Stimulated activated naive B cell treated with anti-CD40 and anti-IgM and Interleukin-4, amounts not matched to agents 10 μg/mL and 1 μg/mL and 100 μg/mL, for 72 hours (primary cell): ENCODE data around the gene TPSAB1.

Experiments
- ATAC-seq, 2 donors: fragments of 150-1000 bp; cut with Tn5 transposase; replicated peaks; 2 replicates each; pipeline ENCODE4 v1.10.0; 2021; ENCODE audit warnings: moderate library complexity in 1 of 2
- DNase-seq: peaks from one replicate; pipeline ENCODE4 v3.0.0; 2021
- H3K27ac Mint-ChIP-seq: one replicate; pipeline ENCODE4 v1.8.0; 2022; ENCODE audit warnings: mild to moderate bottlenecking, mixed read lengths
- H3K27me3 Mint-ChIP-seq, 2 donors: one replicate each; pipeline ENCODE4 v1.8.0; 2022; ENCODE audit warnings: mixed read lengths in 2 of 2
- H3K36me3 Mint-ChIP-seq, 2 donors: one replicate each; pipeline ENCODE4 v1.8.0; 2022; ENCODE audit warnings: mixed read lengths in 2 of 2, mild to moderate bottlenecking in 1 of 2
- H3K4me1 Mint-ChIP-seq, 2 donors: one replicate each; pipeline ENCODE4 v1.8.0; 2022; ENCODE audit warnings: mixed read lengths in 2 of 2, mild to moderate bottlenecking in 1 of 2
- H3K4me3 Mint-ChIP-seq, 2 donors: one replicate each; pipeline ENCODE4 v1.8.0; 2022; ENCODE audit warnings: mild to moderate bottlenecking in 2 of 2, mixed read lengths in 2 of 2, moderate library complexity in 1 of 2
- H3K9me3 Mint-ChIP-seq, 2 donors: one replicate each; pipeline ENCODE4 v1.8.0; 2022; ENCODE audit warnings: mixed read lengths in 2 of 2, mild to moderate bottlenecking in 1 of 2

The TPSAB1 gene

GRCh38 chr16:1215574-1216295 is 24.8 kb upstream of the TPSAB1 start:
- Mint-ChIP-seq H3K4me3 (no peak overlapping the region), H3K27me3 (no peaks in the 10 kb centered on the region), H3K9me3 (no peaks in the 10 kb centered on the region), H3K4me1 (no peaks in the 10 kb centered on the region), H3K36me3 (no peaks in the 10 kb centered on the region), H3K27ac (peak overlapping the region; percentile 54)
- DNase-seq (no peak), ATAC-seq (no peak)

- Mint-ChIP-seq H3K4me1 (no peaks in the 10 kb centered on the region), H3K27me3 (no peaks in the 10 kb centered on the region), H3K27ac (peak overlapping the region; percentile 54), H3K9me3 (no peaks in the 10 kb centered on the region), H3K4me3 (no peak overlapping the region), H3K36me3 (no peaks in the 10 kb centered on the region)
- DNase-seq: no peak
- no peak for ATAC-seq
Measured at GRCh38 chr16:1216296-1216619, 24.2 kb upstream of the TPSAB1 start.

GRCh38 chr16:1216681-1217400 is 23.7 kb upstream of the TPSAB1 start:
- no peak for ATAC-seq
- H3K36me3 Mint-ChIP-seq: no peaks in the 10 kb centered on the region
- H3K27ac Mint-ChIP-seq: no peak overlapping the region
- no peaks in the 10 kb centered on the region for H3K9me3 Mint-ChIP-seq
- H3K27me3 Mint-ChIP-seq: peaks cover 0 to 5% of the 10 kb centered on the region in 2 donors
- no peaks in the 10 kb centered on the region for H3K4me1 Mint-ChIP-seq
- H3K4me3 Mint-ChIP-seq: no peak overlapping the region
- no peak for DNase-seq

GRCh38 chr16:1217526-1217925 is 23.0 kb upstream of the TPSAB1 start:
- no peak overlapping the region for H3K4me3 Mint-ChIP-seq
- no peaks in the 10 kb centered on the region for H3K36me3 Mint-ChIP-seq
- peaks cover 0 to 5% of the 10 kb centered on the region in 2 donors for H3K27me3 Mint-ChIP-seq
- H3K9me3 Mint-ChIP-seq: no peaks in the 10 kb centered on the region
- DNase-seq (no peak), ATAC-seq (no peak)
- H3K27ac Mint-ChIP-seq: no peak overlapping the region
- H3K4me1 Mint-ChIP-seq: no peaks in the 10 kb centered on the region

- H3K4me1 Mint-ChIP-seq: no peaks in the 10 kb centered on the region
- no peak for ATAC-seq
- H3K27ac Mint-ChIP-seq: no peak overlapping the region
- peaks cover 0 to 5% of the 10 kb centered on the region in 2 donors for H3K27me3 Mint-ChIP-seq
- no peak for DNase-seq
- no peaks in the 10 kb centered on the region for H3K36me3 Mint-ChIP-seq
- H3K9me3 Mint-ChIP-seq: no peaks in the 10 kb centered on the region
- H3K4me3 Mint-ChIP-seq: no peak overlapping the region
Measured at GRCh38 chr16:1218061-1218929, 22.2 kb upstream of the TPSAB1 start.

- H3K9me3 Mint-ChIP-seq: no peaks in the 10 kb centered on the region
- H3K4me3 Mint-ChIP-seq: no peak overlapping the region
- H3K27ac Mint-ChIP-seq: no peak overlapping the region
- no peaks in the 10 kb centered on the region for H3K36me3 Mint-ChIP-seq
- no peaks in the 10 kb centered on the region for H3K4me1 Mint-ChIP-seq
- peaks cover 0 to 5% of the 10 kb centered on the region in 2 donors for H3K27me3 Mint-ChIP-seq
- DNase-seq (no peak), ATAC-seq (no peak)
Measured at GRCh38 chr16:1218930-1219611, 21.4 kb upstream of the TPSAB1 start.

GRCh38 chr16:1220098-1220728 is 20.3 kb upstream of the TPSAB1 start:
- Mint-ChIP-seq H3K9me3 (no peaks in the 10 kb centered on the region), H3K27ac (no peak overlapping the region), H3K36me3 (no peaks in the 10 kb centered on the region), H3K4me1 (no peaks in the 10 kb centered on the region), H3K4me3 (no peak overlapping the region), H3K27me3 (peaks cover 0 to 5% of the 10 kb centered on the region in 2 donors)
- DNase-seq: no peak
- ATAC-seq: no peak

GRCh38 chr16:1220841-1221627 is 19.5 kb upstream of the TPSAB1 start:
- Mint-ChIP-seq H3K36me3 (no peaks in the 10 kb centered on the region), H3K27ac (no peak overlapping the region), H3K27me3 (peaks cover 0 to 5% of the 10 kb centered on the region in 2 donors), H3K4me1 (no peaks in the 10 kb centered on the region), H3K4me3 (no peak overlapping the region), H3K9me3 (no peaks in the 10 kb centered on the region)
- DNase-seq (no peak), ATAC-seq (no peak)

GRCh38 chr16:1221628-1222552 is 18.6 kb upstream of the TPSAB1 start:
- no peak for DNase-seq
- no peak overlapping the region for H3K4me3 Mint-ChIP-seq
- H3K27ac Mint-ChIP-seq: no peak overlapping the region
- no peaks in the 10 kb centered on the region for H3K9me3 Mint-ChIP-seq
- peaks cover 0 to 5% of the 10 kb centered on the region in 2 donors for H3K27me3 Mint-ChIP-seq
- ATAC-seq: no peak
- H3K4me1 Mint-ChIP-seq: no peaks in the 10 kb centered on the region
- no peaks in the 10 kb centered on the region for H3K36me3 Mint-ChIP-seq

- Mint-ChIP-seq H3K4me3 (no peak overlapping the region), H3K4me1 (no peaks in the 10 kb centered on the region), H3K9me3 (no peaks in the 10 kb centered on the region), H3K36me3 (no peaks in the 10 kb centered on the region), H3K27ac (no peak overlapping the region), H3K27me3 (peaks cover 0 to 5% of the 10 kb centered on the region in 2 donors)
- DNase-seq (no peak), ATAC-seq (no peak)
Measured at GRCh38 chr16:1222553-1223354, 17.8 kb upstream of the TPSAB1 start.

GRCh38 chr16:1223355-1224214 is 16.9 kb upstream of the TPSAB1 start:
- H3K27ac Mint-ChIP-seq: no peak overlapping the region
- no peaks in the 10 kb centered on the region for H3K36me3 Mint-ChIP-seq
- peaks cover 5 to 9% of the 10 kb centered on the region in 2 donors for H3K27me3 Mint-ChIP-seq
- ATAC-seq (no peak), DNase-seq (no peak)
- no peaks in the 10 kb centered on the region for H3K9me3 Mint-ChIP-seq
- no peaks in the 10 kb centered on the region for H3K4me1 Mint-ChIP-seq
- H3K4me3 Mint-ChIP-seq: no peak overlapping the region
